ENCODE measurements around the gene ADAM21.
A peak's percentile ranks its signal among the peaks of the same experiment; 100 is the strongest.
"Not testable (repeated sequence)": the region's sequence is repeated elsewhere in the genome, so short reads cannot be mapped to it uniquely, and the experiment has no call there.

Gene ADAM21

DNA sequence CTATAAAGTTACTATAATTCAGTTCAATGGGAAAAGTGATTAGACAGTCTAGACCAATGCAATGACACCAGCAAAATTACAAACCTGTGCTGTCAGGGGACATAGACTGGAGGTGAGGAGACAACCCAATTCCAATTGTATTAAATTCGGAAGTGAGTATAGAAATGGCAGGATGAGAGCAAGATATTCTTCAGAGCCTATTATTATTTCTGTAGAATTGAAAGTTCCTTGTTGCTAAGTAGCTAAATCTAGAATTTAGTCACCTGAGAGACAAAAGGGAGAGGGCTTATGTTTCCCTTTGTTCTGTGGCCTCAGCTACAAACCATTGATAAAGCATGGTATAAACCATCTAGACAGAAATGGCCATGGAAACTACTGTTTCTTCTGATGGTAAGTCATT lies at the start of gene ADAM21:
Gene ADAM21, plus strand, starts transcription at position 301 of the 400 bp plus-strand sequence. CDS start 5,326 bp downstream, outside the sequence.
- no peak for DNase-seq (ENCODE audit: low spot score)

DNA sequence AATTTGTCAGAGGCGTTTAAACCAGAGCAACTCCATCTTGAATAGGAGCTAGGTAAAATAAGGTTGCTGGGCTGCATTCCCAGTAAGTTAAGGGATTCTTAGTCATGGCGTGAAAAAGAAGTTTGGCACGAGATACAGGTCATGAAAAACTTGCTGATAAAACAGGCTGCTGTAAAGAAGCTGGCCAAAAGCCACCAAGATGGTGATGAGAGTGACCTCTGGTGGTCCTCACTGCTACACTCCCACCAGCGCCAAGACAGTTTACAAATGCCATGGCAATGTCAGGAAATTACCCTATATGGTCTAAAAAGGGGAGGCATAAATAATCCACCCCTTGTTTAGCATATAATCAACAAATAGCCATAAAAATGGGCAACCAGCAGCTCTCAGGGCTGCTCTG lies 48.6 kb upstream of the ADAM21 start:
- DNase-seq (ENCODE audit: low spot score) = not testable (repeated sequence)

DNA sequence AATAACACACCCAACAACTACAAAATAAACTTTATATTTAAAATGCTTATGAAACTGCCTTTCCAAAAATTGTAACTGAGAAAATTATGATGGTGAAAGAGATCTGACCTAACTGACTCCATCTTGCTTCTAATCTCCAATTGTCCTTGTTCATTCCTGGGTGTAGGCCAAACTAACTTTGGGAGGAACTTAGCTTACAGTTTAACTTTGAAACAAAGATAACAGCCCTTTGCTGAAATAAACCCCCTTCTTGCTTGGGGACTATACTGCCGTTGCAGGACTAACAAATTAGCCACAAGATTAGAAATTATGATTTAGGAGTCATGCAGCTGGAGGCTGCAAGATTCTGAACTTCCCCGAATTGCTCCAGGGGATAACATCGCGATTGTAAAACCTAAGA lies 45.8 kb upstream of the ADAM21 start:
- DNase-seq (ENCODE audit: low spot score) = not testable (repeated sequence)

DNA sequence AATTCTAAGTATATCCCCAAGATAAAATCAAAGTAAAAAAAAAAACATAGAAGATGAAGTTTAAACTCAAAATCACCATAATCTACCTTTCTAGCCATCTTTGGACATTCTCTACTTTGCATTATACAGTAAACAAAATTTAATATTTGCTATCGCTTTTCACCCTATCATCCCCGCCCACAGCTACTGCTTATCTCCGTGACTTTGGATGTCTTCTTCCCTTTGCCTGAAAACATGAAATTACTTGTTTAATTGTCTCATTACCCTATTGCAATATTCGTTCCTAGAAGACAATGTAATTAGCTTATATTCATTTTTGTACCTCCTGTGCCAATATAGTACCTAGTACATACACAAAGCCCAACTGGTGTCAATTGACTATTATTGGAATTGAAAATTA lies 44.4 kb upstream of the ADAM21 start:
- no peak for DNase-seq (ENCODE audit: low spot score)

DNA sequence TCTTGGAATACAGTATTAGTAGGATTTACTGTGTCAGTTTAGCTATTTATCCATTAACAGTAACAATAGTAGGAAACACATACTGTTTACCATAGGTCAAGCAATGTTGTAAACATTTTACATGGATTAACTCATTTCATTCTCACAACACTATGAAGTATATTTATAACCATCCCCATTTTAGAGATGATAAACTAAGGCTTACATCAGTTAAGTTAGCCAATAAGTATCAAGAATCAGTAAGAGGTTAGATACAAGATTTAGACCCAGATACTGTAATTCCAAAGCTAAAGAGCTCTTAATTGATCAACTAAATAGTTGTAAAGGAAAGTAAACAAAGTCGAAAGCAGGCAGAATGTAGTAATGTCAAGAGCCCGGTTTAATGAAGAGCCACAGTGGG lies 36.2 kb upstream of the ADAM21 start:
- DNase-seq (ENCODE audit: low spot score) = no peak

DNA sequence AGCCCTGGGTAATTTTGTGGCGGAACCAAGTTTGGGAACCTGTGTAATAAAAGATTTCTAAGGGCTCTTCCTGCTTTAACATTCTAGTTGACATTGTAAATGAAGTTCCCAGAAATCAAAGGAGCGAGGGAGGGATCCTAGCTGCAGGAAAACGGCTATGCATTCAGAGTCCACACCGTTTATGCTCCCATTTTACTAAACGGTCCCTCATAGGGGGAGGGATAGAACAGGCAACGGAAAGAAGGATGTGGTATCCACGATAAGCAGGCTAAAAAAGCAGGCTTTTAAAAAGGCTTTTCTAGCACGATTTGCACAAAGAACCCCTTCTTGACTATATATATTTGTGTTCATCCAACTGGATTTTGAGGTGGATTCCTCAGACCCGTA lies 35.6 kb upstream of the ADAM21 start:
- peak; percentile 26 for DNase-seq (ENCODE audit: low spot score)

DNA sequence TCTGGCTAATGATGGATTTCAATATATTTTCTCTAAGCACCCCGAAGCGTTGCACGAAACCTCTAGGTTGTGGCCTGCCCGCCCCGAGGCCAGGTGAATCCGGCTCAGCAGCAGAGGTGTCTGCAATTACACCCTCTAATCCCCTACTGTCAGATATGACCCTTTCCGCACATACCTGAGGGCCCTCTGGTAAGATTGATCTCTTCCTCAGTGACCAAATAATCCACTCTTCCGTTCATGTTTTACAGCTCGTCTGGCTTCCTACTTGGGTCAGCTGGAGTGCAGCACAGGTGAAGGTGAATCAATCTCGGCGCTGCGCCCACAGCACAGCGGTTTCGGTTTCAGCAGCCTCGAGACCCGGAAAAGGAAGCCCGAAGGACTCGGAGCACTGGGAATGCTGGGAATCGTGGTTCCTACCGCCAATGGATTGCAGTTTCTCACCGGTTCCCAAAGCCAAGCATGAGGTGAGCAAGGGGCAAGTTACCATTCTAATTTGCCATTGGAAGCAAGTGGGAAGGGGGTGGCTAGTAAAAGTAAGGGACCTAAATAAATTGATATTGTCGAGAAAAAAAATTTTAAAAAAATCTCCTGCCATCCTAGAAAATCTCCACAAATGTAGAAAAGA lies 35.1 kb upstream of the ADAM21 start, which contains the start of gene SYNJ2BP:
Gene SYNJ2BP, minus strand, starts transcription at position 366 of the 625 bp plus-strand sequence. Its CDS starts 127 bp downstream, at position 239.
- peak; percentile 92 for DNase-seq (ENCODE audit: low spot score)

DNA sequence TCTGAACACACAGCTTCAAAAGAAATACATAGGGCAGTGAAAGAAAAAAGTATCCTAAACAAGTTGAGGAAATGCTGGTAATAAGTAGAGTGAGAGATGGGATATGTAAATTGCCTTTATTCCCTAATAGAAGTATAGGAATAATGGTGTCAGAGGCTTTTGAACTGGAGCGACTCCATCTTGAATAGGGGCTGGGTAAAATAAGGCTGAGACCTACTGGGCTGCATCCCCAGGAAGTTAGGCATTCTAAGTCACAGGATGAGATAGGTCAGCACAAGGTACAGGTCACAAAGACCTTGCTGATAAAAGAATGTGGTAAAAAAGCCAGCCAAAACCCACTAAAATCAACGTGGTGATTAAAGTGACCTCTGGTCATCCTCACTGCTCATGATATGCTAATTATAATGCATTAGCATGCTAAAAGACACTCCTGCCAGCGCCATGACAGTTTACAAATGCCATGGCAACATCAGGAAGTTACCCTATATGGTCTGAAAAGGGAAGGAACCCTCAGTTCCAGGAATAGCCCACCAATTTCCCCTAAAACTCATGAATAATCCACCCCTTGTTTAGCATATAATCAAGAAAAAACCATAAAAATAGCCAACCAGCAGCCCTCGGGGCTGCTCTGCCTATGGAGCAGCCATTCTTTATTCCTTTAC lies 32.6 kb upstream of the ADAM21 start:
- DNase-seq (ENCODE audit: low spot score) = not testable (repeated sequence)

DNA sequence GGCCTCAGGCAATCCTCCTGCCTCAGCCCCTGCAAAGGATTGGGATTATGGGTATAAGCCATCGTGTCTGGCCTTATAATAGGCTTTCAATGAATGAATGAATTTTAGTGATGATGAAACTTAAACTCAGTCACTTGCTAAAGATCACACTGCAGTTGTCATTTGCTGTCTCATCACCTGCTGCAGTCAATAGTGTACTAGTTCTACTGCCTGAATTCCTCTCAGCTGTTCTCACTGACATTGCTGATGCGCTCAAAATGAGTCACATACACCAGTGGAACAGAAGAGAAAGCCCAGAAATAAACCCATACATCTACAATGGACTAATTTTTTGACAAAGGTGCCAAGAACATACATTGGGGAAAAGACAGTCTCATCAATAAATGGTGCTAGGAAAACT lies 29.4 kb upstream of the ADAM21 start:
- DNase-seq (ENCODE audit: low spot score) = no peak

DNA sequence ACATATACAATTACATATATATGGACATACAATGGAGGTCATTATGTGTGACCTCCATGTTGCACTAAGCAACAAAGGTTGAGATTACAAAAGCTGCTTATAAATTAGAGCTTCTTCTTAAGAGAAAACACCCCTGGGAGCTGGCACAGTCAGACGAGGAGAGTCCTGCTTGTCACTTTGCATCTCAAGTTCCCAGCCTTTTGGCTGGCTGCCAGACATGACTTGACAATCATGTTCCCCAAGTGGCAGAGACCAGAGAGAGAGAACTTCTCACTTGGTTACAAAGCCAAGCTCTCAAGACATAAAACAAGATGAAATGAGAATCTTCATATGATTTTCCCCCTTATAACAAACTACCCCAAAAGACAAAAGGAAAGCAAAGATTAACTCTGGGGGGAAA lies 26.6 kb upstream of the ADAM21 start:
- DNase-seq (ENCODE audit: low spot score) = no peak

DNA sequence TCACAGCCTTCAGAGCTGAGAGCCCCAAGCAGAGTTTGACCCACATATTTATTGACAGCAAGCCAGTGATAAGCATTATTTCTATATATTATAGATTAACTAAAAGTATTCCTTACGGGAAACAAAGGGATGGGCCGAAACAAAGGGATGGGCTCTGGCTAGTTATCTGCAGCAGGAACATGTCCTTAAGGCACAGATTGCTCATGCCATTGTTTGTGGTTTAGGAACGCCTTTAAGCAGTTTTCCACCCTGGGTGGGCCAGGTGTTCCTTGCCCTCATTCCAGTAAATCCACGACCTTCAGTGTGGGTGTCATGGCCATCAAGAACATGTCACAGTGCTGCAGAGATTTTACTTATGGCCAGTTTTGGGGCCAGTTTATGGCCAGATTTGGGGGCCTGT lies 25.4 kb upstream of the ADAM21 start:
- DNase-seq (ENCODE audit: low spot score) = not testable (repeated sequence)

DNA sequence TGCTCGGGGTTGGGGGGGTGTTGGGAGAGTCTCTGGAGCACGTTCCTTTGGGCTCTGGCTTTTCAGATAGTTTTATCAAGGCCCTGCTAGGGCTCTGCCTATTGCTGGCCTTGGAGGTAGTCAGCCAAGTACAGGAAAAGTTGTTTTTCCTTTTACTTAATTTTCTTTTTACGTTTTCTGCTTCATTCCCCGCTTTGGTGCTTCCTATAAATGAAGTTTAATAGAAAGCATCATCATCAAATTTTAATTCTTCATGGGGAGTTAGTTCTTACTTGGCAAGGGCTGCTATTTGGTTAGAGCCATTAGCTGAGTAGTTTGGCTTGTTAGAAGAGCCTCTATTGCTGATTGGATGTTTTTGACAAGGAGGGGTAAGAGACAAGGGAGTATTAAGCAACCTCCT lies 15.1 kb upstream of the ADAM21 start:
- DNase-seq (ENCODE audit: low spot score) = no peak

DNA sequence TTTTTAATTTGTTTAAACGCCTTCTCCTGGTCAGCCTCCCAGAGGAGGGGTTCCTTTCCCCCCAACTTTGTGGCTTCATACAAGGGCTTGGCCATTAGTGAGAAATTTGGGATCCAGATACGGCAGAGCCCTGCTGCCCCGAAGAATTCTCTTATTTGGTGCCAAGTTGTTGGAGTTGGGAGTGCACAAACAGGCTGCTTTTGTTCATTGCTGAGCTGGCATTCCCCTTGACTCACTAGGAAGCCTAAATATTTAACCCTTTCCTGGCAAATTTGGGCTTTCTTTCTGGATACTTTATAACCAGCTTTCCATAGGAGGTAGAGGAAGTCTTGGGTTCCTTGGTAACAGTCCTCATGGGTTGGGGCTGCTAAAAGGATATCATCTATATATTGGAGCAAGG lies 10.3 kb upstream of the ADAM21 start:
- DNase-seq (ENCODE audit: low spot score) = no peak

DNA sequence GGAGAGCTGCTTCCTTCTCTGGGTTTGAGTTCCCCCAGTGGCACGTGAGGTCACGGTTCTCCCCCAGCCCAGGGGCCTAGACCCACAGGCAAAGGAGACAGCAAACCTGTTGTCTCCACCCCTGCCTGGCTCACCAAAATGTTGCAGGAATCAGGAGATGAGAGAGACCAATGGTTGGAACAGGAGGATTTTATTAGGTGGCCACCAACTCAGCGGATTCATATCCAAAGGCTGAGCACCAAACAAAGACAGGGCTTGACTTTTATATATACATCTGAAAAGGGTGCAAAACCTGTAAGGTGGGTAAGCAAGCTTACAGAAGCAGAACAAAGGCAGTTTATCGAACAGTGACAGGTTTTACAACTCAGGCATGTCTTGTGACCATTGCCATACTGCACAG lies 9.2 kb upstream of the ADAM21 start:
- DNase-seq (ENCODE audit: low spot score) = no peak

DNA sequence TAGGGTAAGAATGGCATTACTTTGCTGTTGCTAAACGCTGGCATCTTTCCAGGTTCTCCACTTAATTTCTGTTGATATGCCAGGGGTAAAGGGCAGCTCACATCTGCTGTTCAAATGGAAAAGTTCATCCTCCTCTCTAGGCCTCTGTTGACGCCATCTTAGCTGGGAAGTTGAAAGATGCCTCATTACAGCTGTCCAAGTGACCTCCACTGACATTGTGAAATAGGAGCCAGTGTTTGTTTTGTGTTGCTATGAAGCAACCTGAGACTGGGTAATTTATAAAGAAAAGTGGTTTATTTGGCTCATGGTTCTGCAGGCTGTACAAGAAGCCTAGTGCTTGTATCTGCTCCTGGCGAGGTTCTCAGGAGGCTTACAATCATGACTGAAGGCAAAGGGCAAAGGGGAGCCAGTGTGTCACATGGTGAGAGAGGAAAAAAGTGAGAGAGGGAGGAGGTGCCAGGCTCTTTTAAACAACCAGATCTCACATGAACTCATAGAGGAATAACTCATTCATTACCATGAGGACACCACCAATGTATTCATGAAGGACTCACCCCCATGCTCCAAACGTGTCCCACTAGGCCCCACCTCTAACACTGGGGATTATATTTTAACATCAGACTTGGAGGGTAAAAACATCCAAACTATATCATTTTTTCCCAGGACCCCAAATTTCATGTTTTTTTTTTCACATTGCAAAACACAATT lies 3.2 kb upstream of the ADAM21 start:
- peak; percentile 16 for DNase-seq (ENCODE audit: low spot score)

DNA sequence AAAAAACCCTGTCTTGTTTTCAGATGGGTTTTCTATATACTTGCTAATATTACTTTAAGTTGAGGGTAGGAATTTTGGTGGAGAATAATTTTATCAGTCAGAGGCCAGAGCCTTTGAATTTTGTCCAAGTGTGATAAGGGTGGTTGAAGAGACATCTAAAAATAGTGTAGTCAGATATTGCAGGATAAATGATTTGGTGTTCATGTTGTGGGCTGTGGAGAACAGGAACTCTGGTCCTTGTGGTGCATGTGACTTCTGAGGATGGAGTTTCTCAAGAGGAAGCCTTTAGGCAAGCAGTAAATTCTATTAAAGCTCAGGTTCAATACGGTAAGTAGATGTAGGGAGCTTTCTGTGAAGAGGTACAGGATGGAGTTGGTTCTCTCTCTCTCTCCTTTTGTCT lies 2.8 kb downstream of the ADAM21 start:
- DNase-seq (ENCODE audit: low spot score) = no peak

DNA sequence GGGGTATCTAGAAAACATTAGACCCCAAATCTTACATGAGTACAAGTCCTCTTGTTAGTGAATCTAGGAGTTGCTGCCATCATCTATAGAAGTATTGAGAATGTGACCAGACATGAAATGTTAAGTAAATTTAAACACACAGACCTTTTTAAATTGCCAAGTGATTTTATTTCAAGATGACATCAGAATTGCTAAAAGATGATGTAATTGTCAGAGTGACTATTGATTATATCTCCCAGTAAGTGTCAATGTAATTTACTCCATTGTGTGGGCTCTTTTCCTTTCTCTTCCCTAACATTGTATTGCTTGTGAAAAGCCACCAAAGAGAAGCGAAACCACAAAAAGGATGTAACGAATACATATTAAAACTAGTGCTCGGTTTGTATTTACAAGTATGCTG lies 16.8 kb downstream of the ADAM21 start:
- DNase-seq (ENCODE audit: low spot score) = no peak

DNA sequence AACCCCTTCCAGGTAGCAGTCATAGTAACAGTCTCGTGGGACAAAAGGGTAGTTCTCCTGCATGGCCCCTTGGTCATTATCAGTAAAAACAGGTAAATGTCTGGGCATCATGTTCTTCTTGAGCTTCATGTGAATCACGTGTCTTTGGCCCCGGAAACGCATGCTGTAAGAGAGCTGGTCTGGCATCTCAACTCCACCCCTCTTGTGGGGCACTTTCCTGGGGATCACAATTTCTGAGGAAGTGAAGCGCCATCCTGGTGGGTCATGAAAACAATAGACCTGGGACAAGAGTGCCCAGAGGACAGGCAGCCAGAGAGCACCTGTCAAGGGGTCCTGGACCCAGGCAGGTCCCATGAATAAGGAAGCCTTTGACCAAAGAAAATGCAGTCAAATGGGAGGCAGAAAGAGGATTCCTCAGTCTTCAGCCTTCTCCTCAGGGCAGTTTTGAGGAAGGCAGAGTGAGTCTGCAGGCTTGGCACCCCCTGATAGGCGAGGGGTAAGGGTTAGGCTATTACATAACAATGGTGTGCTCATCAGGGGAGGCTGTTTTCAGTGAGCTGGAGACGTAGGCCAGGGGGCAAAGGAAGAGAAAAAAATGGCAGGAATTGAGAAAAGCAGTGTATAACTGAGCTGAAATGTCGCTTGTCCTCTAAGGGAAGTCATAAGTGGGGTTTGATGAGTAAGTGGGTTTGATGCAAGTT lies 19.0 kb downstream of the ADAM21 start:
- not testable (repeated sequence) for DNase-seq (ENCODE audit: low spot score)

DNA sequence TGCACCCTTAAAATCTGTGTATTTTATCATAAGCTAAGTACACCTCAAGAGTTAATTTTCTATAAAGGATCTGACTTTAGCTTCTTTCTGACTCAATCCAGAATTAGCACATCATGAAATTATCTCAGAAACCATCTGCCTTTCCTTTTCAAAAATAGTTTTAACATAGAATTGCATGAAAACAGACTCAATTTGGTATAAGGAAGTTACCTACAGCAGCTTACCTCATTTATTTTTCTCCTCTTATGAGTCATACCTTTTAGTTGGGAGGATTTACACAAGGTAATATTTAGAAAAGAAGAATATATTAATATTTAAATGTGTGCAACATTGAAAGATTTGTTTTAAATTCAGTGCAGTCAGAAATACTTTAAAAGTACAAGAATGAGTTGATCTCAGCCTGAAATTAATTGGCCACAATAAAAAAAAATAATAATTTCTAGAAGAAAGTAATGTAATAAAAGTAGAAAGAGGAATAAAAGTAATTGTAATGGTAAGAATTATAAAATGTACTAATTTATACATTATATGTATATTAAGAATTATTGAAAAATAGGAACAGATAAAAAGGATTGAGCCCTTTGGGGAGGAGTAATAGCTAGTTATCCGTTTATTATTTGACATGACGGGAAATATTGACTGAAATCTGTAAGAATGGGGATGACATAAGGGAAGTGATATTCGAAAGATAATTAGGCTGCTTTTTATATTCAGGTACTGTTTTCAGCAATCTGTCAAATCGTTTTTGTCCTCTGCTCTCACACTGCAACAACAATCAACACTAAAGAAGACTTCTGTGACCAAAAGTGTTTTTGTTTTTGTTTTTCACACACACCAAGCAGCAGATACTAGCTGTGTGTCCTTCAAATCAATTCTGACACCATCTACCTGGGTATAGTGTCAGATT lies 20.5 kb downstream of the ADAM21 start:
- DNase-seq (ENCODE audit: low spot score) = no peak

DNA sequence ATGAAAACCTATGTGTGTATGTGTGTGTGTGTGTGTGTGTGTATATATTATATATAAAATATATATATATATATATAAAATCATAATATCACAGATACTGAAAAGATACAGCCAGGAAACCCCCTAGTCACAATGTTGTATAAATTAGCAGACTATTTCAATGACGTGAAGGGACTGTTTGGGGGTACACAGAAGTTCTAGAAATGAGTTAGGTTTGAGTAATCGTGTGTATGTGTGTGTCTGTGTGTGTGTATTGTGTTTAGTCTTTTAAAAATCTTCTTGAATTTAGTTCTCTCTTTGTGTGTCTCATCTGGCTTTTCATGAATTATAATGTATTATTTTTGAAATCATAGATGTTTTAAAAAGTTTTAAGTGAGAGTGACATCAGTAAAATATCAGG lies 21.9 kb downstream of the ADAM21 start:
- DNase-seq (ENCODE audit: low spot score) = no peak

DNA sequence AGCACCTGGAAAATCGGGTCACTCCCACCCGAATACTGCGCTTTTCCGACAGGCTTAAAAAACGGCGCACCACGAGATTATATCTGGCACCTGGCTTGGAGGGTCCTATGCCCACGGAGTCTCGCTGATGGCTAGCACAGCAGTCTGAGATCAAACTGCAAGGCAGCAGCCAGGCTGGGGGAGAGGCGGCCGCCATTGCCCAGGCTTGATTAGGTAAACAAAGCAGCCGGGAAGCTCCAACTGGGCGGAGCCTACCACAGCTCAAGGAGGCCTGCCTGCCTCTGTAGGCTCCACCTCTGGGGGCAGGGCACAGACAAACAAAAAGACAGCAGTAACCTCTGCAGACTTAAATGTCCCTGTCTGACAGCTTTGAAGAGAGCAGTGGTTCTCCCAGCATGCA lies 23.5 kb downstream of the ADAM21 start:
- not testable (repeated sequence) for DNase-seq (ENCODE audit: low spot score)

All from AG20443 (cell line).